CD4-positive, alpha-beta T cell (primary cell): ENCODE data around the gene DUOXA1. TPM values are rescaled to one million over a fixed set of nuclear protein-coding genes. Genes with fewer than 3 reads are reported as not detected.

Experiments used
- ATAC-seq: fragments of 200-7000 bp; cut with Tn5 transposase; one replicate; pipeline ENCODE4 v1.10.0; 2022; ENCODE audit warnings: mild to moderate bottlenecking; ENCODE audit not compliant: poor library complexity
- CTCF ChIA-PET: fragments of 350-600 bp; sonication (Branson Sonifier 250); formaldehyde crosslinking; loops from one replicate; lab custom pipeline; 2021; ENCODE audit warnings: antibody characterized with exemption, inconsistent platforms; lab: Charles Lee
- POLR2A ChIA-PET: fragments of 350-600 bp; sonication (Branson Sonifier 250); formaldehyde crosslinking; loops from one replicate; lab custom pipeline; 2021; ENCODE audit warnings: antibody characterized with exemption, inconsistent platforms; lab: Charles Lee
- DNase-seq, 14 experiments: peaks; one replicate each; pipeline ENCODE4 v3.0.0-alpha.2; 2013 to 2020; ENCODE audit warnings: mixed read lengths in 2 of 14
- H3K27ac ChIP-seq, 2 donors: one replicate each; pipeline versions ENCODE4 v1.5.1 to v1.7.0; 2013; ENCODE audit warnings: low read length in 2 of 2, low read depth in 1 of 2, mild to moderate bottlenecking in 1 of 2
- H3K27me3 ChIP-seq, 2 experiments: 1 replicate in 1 of 2; 2 replicates in 1 of 2; pipeline versions ENCODE4 v1.6.1 to v1.7.0; 2013; ENCODE audit warnings: low read length in 2 of 2, control low read depth in 1 of 2, mild to moderate bottlenecking in 1 of 2, moderate library complexity in 1 of 2; ENCODE audit not compliant: insufficient read depth in 2 of 2, control insufficient read depth in 1 of 2
- H3K36me3 ChIP-seq: one replicate; pipeline ENCODE4 v1.6.1; 2013; ENCODE audit warnings: low read length, control low read depth; ENCODE audit not compliant: insufficient read depth
- H3K4me1 ChIP-seq: one replicate; pipeline ENCODE4 v1.6.1; 2013; ENCODE audit warnings: low read length, control low read depth; ENCODE audit not compliant: insufficient read depth
- H3K4me3 ChIP-seq: one replicate; pipeline ENCODE4 v1.5.1; 2013; ENCODE audit warnings: mild to moderate bottlenecking, low read length, moderate library complexity
- H3K9me3 ChIP-seq, 2 experiments: 1 replicate in 1 of 2; 2 replicates in 1 of 2; pipeline versions ENCODE4 v1.6.1 to v1.7.0; 2013; ENCODE audit warnings: low read length in 2 of 2, mild to moderate bottlenecking in 2 of 2, control low read depth in 1 of 2, moderate library complexity in 1 of 2; ENCODE audit not compliant: control insufficient read depth in 1 of 2, insufficient read depth in 1 of 2
- H3K27ac Mint-ChIP-seq: one replicate; pipeline ENCODE4 v1.8.0; 2020; ENCODE audit warnings: mixed read lengths
- H3K27me3 Mint-ChIP-seq: one replicate; pipeline ENCODE4 v1.8.0; 2021; ENCODE audit warnings: mixed read lengths
- H3K36me3 Mint-ChIP-seq: one replicate; pipeline ENCODE4 v1.8.0; 2021; ENCODE audit warnings: low read depth, mixed read lengths
- H3K4me1 Mint-ChIP-seq: one replicate; pipeline ENCODE4 v1.8.0; 2021; ENCODE audit warnings: low read depth, mixed read lengths
- H3K4me3 Mint-ChIP-seq: one replicate; pipeline ENCODE4 v1.8.0; 2020; ENCODE audit warnings: mild to moderate bottlenecking, mixed read lengths
- H3K9me3 Mint-ChIP-seq: one replicate; pipeline ENCODE4 v1.8.0; 2020; ENCODE audit warnings: mixed read lengths
- intact Hi-C, 2 experiments: fragments of 100-400 bp; cut with DNase I in 1 of 2; cut with micrococcal nuclease in 1 of 2; formaldehyde crosslinking; loops; one replicate each; pipeline versions ENCODE4 v1.15.1 to v1.9.0; 2023 to 2025; cut with DNase I, micrococcal nuclease
- total RNA-seq, 174 experiments: library from RNA in 2 of 174; stranded (reverse) in 2 of 174; gene quantifications; one replicate each; pipeline ENCODE4 v1.2.3 and lab custom pipeline; 2021 to 2026
- TF ChIP-seq, protein P1 (sequence below): fragments of 200-600 bp; IDR thresholded peaks from one replicate; pipeline ENCODE4 v1.8.0; 2022; ENCODE audit warnings: antibody characterized with exemption, mild to moderate bottlenecking

DUOXA1 gene
- total RNA-seq, 2 experiments from 2014 or later: 0.44 to 1.0 TPM

DNA sequence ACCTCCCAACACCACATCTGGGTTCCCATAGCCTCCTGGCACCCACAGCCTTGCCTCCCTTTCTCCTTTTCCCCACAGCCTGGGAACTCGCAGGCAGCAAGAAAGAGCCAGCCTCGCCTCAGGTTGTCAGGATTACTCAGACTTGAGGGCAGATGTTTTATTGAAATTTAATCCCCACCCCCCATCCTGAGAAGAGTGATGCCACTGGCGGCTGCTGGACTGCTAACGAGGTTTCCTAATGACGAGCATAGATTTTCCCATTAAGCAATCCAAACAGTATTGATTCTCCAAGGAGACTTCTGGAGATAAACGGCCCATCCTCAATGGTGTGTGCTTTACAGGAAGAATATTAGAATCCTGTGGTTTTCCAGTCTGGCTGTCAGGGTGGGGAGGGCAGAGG lies 44.4 kb upstream of the DUOXA1 start:
- DNase-seq: no peak
- H3K36me3 ChIP-seq: no peaks in the 10 kb centered on the region
- H3K4me1 Mint-ChIP-seq: no peaks in the 10 kb centered on the region
- H3K4me3 ChIP-seq: no peak overlapping the region
- H3K27me3 ChIP-seq: no peaks in the 10 kb centered on the region
- H3K27me3 Mint-ChIP-seq: no peaks in the 10 kb centered on the region
- no peak overlapping the region for H3K27ac Mint-ChIP-seq
- intact Hi-C loops: no loop called here
- no peaks in the 10 kb centered on the region for H3K4me1 ChIP-seq
- no peak overlapping the region for H3K4me3 Mint-ChIP-seq
- CTCF ChIA-PET: no interaction called here
- no peaks in the 10 kb centered on the region for H3K9me3 ChIP-seq
- no peak for ATAC-seq
- TF ChIP-seq, protein P1, sequence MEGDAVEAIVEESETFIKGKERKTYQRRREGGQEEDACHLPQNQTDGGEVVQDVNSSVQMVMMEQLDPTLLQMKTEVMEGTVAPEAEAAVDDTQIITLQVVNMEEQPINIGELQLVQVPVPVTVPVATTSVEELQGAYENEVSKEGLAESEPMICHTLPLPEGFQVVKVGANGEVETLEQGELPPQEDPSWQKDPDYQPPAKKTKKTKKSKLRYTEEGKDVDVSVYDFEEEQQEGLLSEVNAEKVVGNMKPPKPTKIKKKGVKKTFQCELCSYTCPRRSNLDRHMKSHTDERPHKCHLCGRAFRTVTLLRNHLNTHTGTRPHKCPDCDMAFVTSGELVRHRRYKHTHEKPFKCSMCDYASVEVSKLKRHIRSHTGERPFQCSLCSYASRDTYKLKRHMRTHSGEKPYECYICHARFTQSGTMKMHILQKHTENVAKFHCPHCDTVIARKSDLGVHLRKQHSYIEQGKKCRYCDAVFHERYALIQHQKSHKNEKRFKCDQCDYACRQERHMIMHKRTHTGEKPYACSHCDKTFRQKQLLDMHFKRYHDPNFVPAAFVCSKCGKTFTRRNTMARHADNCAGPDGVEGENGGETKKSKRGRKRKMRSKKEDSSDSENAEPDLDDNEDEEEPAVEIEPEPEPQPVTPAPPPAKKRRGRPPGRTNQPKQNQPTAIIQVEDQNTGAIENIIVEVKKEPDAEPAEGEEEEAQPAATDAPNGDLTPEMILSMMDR: no peak
- no peak overlapping the region for H3K27ac ChIP-seq
- POLR2A ChIA-PET: no interaction called here
- H3K9me3 Mint-ChIP-seq: no peaks in the 10 kb centered on the region
- no peaks in the 10 kb centered on the region for H3K36me3 Mint-ChIP-seq

DNA sequence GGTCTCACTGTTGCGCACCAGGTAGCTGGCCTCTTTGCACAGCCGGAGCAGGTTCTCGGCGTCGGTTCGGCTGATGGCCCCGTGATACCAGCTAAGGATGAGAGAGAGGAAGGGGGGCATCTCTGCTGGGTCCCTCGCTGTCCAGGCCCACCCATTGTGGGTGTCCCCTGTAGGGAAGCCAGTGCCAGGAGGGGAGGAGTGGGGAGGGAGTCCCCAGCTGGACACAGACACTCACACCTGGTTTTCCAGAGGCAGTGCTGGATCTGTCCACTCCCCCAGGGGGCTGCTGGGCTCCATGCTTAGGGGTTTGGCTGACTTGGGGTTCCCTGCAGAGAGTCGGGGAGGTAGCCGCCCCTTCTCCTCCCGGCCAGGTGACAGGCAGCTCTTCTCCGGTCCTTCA lies 42.2 kb upstream of the DUOXA1 start:
- Histone ChIP-seq H3K27me3 (no peaks in the 10 kb centered on the region), H3K4me3 (no peak overlapping the region), H3K4me1 (peaks cover 7% of the 10 kb centered on the region), H3K27ac (no peak overlapping the region), H3K9me3 (no peaks in the 10 kb centered on the region), H3K36me3 (no peaks in the 10 kb centered on the region)
- H3K27ac Mint-ChIP-seq: no peak overlapping the region
- H3K36me3 Mint-ChIP-seq: no peaks in the 10 kb centered on the region
- no peak for ATAC-seq
- H3K27me3 Mint-ChIP-seq: no peaks in the 10 kb centered on the region
- no peaks in the 10 kb centered on the region for H3K9me3 Mint-ChIP-seq
- TF ChIP-seq, protein P1: no peak
- intact Hi-C loops: no loop called here
- ChIA-PET CTCF (interaction anchor here (1.0 kb wide), 1 partner anchor 33 kb away, joined by 3 read pairs; no protein-coding TSS in a partner anchor), POLR2A (interaction anchor here (1.0 to 1.8 kb wide), 2 partner anchors 28 to 29 kb away, joined by 4 to 5 read pairs; no protein-coding TSS in a partner anchor)
- no peaks in the 10 kb centered on the region for H3K4me1 Mint-ChIP-seq
- no peak overlapping the region for H3K4me3 Mint-ChIP-seq
- DNase-seq: no peak

DNA sequence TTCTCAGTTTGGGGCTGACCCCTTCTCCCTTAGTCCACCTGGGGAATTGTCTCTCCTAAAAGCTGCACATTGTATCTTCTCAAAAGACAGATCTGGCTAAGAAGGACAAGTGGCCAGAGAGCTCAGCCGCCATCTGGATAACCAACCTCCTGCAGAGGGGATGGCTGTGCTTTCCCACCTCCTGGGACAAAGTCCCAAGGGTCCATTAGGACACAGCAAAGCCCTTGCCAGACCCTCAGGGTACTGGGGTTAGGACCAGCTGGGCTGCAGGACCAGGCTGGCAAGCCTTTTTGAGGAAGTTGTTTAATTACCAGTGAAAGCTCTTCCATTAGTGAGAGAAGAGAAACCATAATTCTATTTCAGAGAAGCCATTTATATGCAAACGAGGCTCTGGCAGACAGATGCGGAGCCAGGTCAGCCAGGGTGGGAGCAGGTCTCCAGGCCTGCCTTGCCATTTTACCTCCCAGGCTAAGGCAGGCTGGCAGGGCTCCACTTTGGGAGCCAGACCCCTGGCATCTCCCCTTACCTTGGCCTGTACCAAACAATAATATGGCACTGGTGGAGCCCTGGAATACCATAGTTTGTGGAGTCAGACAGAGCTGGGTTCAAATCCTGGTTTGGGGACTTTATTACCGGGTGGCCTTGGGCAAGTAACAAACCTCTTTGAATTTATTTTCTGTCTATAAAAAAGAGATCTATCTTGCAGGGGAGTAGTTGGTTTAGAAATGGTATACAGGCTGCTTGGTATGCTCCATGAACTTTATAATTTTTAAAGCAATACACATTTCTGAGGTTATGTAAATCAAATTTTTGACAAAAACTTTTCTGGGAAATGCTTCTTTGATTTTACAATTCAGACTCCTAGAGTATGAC lies 40.2 kb upstream of the DUOXA1 start:
- Histone ChIP-seq H3K36me3 (no peaks in the 10 kb centered on the region), H3K4me1 (peaks cover 23% of the 10 kb centered on the region), H3K9me3 (no peaks in the 10 kb centered on the region), H3K27ac (peak overlapping the region in 1 of 2 donors; percentile 38), H3K4me3 (no peak overlapping the region), H3K27me3 (no peaks in the 10 kb centered on the region)
- Mint-ChIP-seq H3K27me3 (no peaks in the 10 kb centered on the region), H3K4me3 (peak overlapping the region; percentile 34), H3K9me3 (no peaks in the 10 kb centered on the region), H3K36me3 (no peaks in the 10 kb centered on the region), H3K4me1 (peaks cover 15% of the 10 kb centered on the region), H3K27ac (peak overlapping the region; percentile 89)
- intact Hi-C loops: loop anchor here (5.0 to 10.0 kb wide), 5 partner anchors 43 to 1988 kb away; partner anchors contain the start of genes BLOC1S6 (in 1 of the 2), DUOX1 (in 1 of the 2) and DUOXA1 (in 1 of the 2)
- TF ChIP-seq, protein P1: no peak
- ChIA-PET POLR2A (interaction anchor here (1.1 to 1.8 kb wide), 2 partner anchors 28 to 30 kb away, joined by 3 to 5 read pairs; no protein-coding TSS in a partner anchor), CTCF (interaction anchor here (1.3 kb wide), 1 partner anchor 52 kb away, joined by 4 read pairs; no protein-coding TSS in a partner anchor)
- ATAC-seq (no peak), DNase-seq (no peak)
